ENCODE results near the gene FYN. TPM values are rescaled to one million over a fixed set of nuclear protein-coding genes. Genes with fewer than 3 reads are reported as not detected.

FYN gene
- total RNA-seq, 1 donor from 2014 or later = 5.2 TPM

GRCh38 chr6:111724505-111724904, 148.7 kb downstream of the FYN start:
- ATAC-seq = peak; percentile 57

- no peak for ATAC-seq
Measured at GRCh38 chr6:111724039-111724438, 149.2 kb downstream of the FYN start.

DNA sequence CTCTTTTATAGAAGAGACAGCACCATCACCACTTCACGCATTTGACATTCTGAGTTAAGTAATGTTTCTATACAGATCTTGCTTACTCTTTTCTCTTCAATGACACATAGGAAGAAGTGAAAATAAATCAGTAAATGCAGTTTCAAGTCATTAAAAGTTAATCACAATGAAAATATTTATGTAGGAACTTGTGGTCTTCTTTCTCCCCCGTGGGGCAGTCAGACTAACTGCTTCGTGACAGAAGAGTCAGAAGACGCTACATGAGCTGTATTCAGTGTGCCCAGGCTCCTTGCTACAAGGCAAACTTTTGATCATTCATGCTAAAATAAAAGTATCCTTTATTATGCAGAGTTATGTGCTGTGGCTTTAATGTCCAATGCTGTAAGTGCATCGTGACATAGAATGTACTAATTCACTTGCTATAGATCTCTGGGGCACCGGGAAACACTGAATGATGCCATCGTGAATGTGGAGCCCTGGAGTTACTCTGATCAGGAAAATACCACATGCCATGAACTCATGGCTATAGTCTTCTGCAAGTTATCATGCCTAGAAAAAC, 149.8 kb downstream of the FYN start:
- no peak for ATAC-seq

GRCh38 chr6:111722179-111722731, 151.0 kb downstream of the FYN start:
- ATAC-seq = no peak

DNA sequence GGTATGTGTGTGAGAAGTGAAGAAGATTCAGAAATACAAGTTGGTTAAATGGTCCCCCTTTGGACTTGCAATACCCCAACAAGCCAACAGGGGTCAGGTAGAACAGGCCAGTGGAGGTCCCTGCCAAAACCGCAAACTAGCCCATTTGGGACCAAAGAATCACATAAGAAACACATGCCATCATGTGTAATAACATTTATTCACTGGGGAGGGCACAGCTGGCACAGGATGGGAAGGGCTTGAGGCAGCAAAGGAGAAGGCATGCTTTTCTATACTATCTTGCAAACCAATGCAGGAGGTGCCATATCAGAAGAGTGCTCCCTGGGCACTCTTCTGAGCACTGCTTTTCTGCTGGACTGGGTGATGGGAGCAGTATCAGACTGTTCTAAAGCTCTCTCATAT, 151.5 kb downstream of the FYN start:
- ATAC-seq = no peak

GRCh38 chr6:111720931-111721496, 152.2 kb downstream of the FYN start:
- no peak for ATAC-seq

GRCh38 chr6:111718990-111719389, 154.3 kb downstream of the FYN start:
- ATAC-seq = no peak

GRCh38 chr6:111718326-111718725, 154.9 kb downstream of the FYN start:
- no peak for ATAC-seq

DNA sequence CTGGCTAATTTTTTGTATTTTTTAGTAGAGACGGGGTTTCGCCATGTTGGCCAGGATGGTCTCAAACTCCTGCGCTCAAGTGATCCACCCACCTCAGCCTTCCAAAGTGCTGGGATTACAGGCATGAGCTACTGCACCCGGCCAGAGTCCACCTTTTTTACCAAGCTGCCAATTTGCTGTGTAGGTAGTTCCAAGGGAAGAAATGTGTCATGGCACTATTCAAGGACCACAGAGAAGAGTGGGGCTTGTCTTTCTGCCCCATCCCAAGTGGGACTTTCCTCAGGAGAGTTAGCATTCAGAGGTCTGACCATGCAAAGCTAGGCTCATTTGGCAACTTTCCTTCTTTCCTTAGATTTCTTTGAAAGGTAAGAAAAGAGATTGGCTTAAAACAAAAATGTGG, 155.6 kb downstream of the FYN start:
- no peak for ATAC-seq

DNA sequence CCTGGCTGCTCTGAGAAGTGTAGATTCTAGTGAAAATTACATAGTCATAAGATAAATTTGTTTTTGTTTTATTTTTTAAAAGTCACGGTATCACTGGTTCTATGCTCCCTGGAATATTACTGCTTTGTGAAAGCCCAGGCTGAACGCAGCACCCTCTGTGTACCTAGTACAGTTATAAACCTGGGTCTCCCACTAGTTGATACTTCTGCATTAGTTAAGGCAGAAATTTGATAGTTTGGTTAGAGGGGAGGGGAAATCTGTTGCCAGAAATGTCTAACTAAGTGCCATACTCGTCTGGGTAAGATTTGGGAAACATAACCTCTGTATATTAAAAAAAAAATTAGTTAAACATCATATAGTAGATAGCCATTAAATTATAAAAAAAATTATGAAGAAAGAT, 156.9 kb downstream of the FYN start:
- no peak for ATAC-seq

- ATAC-seq = no peak
Measured at GRCh38 chr6:111715321-111715720, 157.9 kb downstream of the FYN start.

DNA sequence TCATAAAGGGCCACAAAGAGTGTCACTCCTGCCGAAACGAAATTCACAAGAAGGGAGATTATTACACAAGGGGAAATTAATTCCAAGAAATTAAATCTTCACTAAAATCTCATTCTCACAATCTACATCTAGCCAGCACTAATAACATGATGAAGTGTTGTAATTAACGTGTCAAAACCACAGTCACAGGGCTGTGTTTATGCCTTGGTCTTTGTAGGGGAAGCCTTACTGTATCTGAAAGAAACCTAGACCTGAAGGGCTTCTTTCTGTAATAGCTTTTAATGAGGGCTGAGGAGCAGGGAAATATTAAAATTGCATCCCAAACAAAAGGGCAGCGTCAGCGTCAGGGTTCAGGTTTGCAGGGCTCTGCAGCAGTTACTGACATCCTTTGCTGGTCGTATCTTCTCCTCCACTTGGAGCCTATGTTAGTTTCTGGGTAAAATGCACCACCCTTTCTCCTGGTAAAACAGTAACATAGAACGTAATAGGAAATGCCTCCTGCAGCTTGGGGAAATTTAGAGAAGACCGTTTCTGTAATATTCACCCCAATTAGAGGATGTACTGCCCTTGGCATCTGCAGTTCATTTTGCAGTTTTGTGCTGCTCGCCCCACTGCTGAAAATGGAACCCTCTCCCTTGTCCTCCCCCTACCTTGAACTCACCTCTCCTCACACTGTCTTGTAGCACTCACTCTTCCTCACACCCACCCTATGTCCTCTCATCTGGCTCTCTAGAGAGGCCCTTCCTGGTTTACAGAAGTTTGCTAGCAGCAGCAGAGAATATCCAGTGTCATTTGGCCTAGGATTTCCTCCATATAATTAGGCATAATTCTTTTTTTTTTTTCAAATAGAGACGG, 158.6 kb downstream of the FYN start:
- ATAC-seq = no peak

GRCh38 chr6:111713811-111714210, 159.4 kb downstream of the FYN start:
- no peak for ATAC-seq

GRCh38 chr6:111713236-111713635, 160.0 kb downstream of the FYN start:
- no peak for ATAC-seq

GRCh38 chr6:111711984-111712752, 161.1 kb downstream of the FYN start:
- no peak for ATAC-seq

DNA sequence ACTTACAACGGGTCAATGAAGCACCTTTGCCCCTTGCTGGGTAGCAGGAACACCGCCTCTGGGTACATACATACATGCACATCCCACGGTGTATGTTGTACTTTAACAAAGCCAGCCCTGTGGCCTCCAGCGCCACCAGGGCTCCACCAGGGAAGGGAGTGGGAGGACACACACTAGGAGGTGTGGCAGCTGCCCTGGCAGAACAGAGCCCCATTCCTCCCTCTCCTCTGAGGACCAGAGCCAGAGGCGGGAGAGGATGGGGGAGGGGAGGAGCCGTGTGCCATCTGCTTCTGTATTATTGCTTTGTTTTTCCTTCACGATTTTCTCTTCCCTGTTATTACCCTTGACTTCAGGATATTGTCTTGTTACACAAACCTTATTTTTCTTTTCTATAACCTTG, 161.8 kb downstream of the FYN start:
- no peak for ATAC-seq

- ATAC-seq = no peak
Measured at GRCh38 chr6:111710911-111711310, 162.3 kb downstream of the FYN start.

DNA sequence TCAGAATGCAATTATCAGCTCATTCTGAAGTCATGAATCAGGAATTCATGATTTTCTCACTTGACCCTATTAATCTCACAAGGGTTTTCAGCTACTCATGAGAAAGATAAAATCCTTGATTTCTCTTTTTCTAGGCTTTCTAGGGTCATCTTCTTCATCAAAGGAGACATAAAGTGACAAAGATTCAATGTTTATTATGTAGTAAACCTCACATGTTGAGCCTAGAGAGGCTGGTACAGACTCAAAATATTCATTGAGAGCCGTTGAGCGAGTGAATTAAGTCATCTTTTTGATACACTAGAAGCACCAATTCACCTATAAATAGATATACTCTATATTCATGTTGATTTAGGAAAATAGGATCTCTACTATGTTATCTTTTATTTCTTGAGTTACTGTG, 162.8 kb downstream of the FYN start:
- no peak for ATAC-seq

- peak; percentile 81 for ATAC-seq
Measured at GRCh38 chr6:111709615-111710398, 163.4 kb downstream of the FYN start.

GRCh38 chr6:111709201-111709600, 164.1 kb downstream of the FYN start:
- ATAC-seq = no peak

GRCh38 chr6:111707773-111708172, 165.5 kb downstream of the FYN start:
- no peak for ATAC-seq

DNA sequence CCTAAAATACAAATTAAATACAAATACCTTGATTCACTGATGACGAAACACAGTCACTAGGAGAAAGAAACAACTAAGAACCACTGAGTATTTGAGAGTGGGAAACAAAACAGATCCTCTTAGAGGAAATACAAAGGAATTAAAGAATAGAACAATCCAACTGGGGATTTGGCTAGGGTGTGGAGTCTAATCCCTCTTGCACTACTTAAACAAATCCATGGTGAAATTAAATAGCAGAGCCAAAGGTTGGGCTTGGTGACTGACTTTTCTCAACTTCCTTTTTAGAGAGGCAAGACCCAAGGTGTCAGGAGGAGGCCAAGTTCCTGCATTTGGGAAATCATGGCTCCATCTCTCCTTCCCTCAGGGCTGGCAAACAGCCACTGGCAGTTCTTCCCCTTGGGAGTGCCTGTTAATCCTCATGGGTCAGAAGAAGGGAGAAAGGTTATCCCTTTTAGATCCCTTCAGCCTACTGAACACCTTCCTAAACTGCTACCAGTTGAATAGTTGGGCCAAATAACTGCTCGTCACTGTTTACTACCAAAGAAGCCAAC, 166.3 kb downstream of the FYN start:
- ATAC-seq = peak; percentile 87
